OCI-LY7 (cell line): ENCODE results near the gene ZNF396.

ENCODE experiments used
- EZH2phosphoT487 ChIP-seq: fragments of 200-600 bp; sonication (generic); IDR thresholded peaks from 2 replicates; pipeline ENCODE4 v1.6.1; 2018; ENCODE audit warnings: low read depth, borderline replicate concordance, mild to moderate bottlenecking, mixed run types, antibody characterized with exemption, low read length, moderate library complexity, mixed read lengths
- TF ChIP-seq, protein P1 (sequence below): fragments of 200-600 bp; sonication (generic); conservative IDR thresholded peaks from 2 replicates; pipeline ENCODE4 v1.5.1; 2014; ENCODE audit warnings: mild to moderate bottlenecking, antibody characterized with exemption, low read length, moderate library complexity, mixed read lengths

GRCh38 chr18:35348001-35348400 is 29.1 kb downstream of the ZNF396 start:
- TF ChIP-seq, protein P1, sequence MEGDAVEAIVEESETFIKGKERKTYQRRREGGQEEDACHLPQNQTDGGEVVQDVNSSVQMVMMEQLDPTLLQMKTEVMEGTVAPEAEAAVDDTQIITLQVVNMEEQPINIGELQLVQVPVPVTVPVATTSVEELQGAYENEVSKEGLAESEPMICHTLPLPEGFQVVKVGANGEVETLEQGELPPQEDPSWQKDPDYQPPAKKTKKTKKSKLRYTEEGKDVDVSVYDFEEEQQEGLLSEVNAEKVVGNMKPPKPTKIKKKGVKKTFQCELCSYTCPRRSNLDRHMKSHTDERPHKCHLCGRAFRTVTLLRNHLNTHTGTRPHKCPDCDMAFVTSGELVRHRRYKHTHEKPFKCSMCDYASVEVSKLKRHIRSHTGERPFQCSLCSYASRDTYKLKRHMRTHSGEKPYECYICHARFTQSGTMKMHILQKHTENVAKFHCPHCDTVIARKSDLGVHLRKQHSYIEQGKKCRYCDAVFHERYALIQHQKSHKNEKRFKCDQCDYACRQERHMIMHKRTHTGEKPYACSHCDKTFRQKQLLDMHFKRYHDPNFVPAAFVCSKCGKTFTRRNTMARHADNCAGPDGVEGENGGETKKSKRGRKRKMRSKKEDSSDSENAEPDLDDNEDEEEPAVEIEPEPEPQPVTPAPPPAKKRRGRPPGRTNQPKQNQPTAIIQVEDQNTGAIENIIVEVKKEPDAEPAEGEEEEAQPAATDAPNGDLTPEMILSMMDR: no peak
- no peak for TF ChIP-seq EZH2phosphoT487
